Neural cell (in vitro differentiated cells): ENCODE data around the gene CDC42BPB. TPM values are rescaled to one million over a fixed set of nuclear protein-coding genes. Genes with fewer than 3 reads are reported as not detected.
"Not testable (repeated sequence)": the region's sequence is repeated elsewhere in the genome, so short reads cannot be mapped to it uniquely, and the experiment has no call there.

Experiments used
- H2AFZ ChIP-seq: fragments of 200-600, 300-800 bp; sonication (generic), shearing (Covaris generic); 2 replicates; pipeline ENCODE4 v1.6.0; 2014; ENCODE audit warnings: low read depth, mild to moderate bottlenecking, antibody characterized with exemption, low read length, moderate library complexity
- H3F3A ChIP-seq: fragments of 200-600 bp; shearing (Covaris generic); 2 replicates; pipeline ENCODE4 v1.6.1; 2016; ENCODE audit warnings: mild to moderate bottlenecking, moderate library complexity, mixed read lengths, antibody characterized with exemption, low read length; ENCODE audit not compliant: insufficient read depth, poor library complexity, severe bottlenecking
- H3K27ac ChIP-seq: fragments of 200-600, 300-800 bp; sonication (generic), shearing (Covaris generic); 2 replicates; pipeline ENCODE4 v1.5.1; 2014; ENCODE audit warnings: mild to moderate bottlenecking, low read length, moderate library complexity
- H3K27me3 ChIP-seq: fragments of 300-800, 200-600 bp; sonication (generic), shearing (Covaris generic); 2 replicates; pipeline ENCODE4 v1.6.0; 2014; ENCODE audit warnings: mild to moderate bottlenecking, low read depth, low read length, moderate library complexity; ENCODE audit not compliant: insufficient read depth
- H3K36me3 ChIP-seq: fragments of 300-800, 200-600 bp; sonication (generic), shearing (Covaris generic); 2 replicates; pipeline ENCODE4 v1.5.1; 2014; ENCODE audit warnings: mild to moderate bottlenecking, antibody characterized with exemption, low read length, moderate library complexity; ENCODE audit not compliant: insufficient read depth
- H3K4me2 ChIP-seq: fragments of 300-800, 200-600 bp; sonication (generic), shearing (Covaris generic); 2 replicates; pipeline ENCODE4 v1.6.0; 2014; ENCODE audit warnings: mild to moderate bottlenecking, low read length
- H3K4me3 ChIP-seq: fragments of 300-800, 200-600 bp; sonication (generic), shearing (Covaris generic); 2 replicates; pipeline ENCODE4 v1.5.1; 2014; ENCODE audit warnings: mild to moderate bottlenecking, low read length, moderate library complexity
- H3K79me2 ChIP-seq: fragments of 200-600 bp; shearing (Covaris generic); replicated peaks from 2 replicates; pipeline ENCODE4 v1.6.0; 2014; ENCODE audit warnings: mild to moderate bottlenecking, low read length, moderate library complexity; ENCODE audit not compliant: insufficient read depth
- H3K9ac ChIP-seq: fragments of 300-800, 200-600 bp; sonication (generic), shearing (Covaris generic); 2 replicates; pipeline ENCODE4 v1.6.1; 2016; ENCODE audit warnings: mild to moderate bottlenecking, low read length, mixed read lengths
- H3K9me2 ChIP-seq: fragments of 200-600 bp; shearing (Covaris generic); 2 replicates; pipeline ENCODE4 v1.6.1; 2016; ENCODE audit warnings: mild to moderate bottlenecking, low read length, mixed read lengths; ENCODE audit not compliant: insufficient read depth
- H3K9me3 ChIP-seq: fragments of 200-600, 300-800 bp; sonication (generic), shearing (Covaris generic); 2 replicates; pipeline ENCODE4 v1.6.1; 2016; ENCODE audit warnings: mild to moderate bottlenecking, mixed run types, low read length, moderate library complexity, mixed read lengths
- H4K20me1 ChIP-seq: fragments of 200-600 bp; shearing (Covaris generic); 2 replicates; pipeline ENCODE4 v1.6.1; 2016; ENCODE audit warnings: mild to moderate bottlenecking, mixed run types; ENCODE audit not compliant: insufficient read depth
- EP300 ChIP-seq: fragments of 450-650 bp; conservative IDR thresholded peaks from 2 replicates; pipeline ENCODE4 v1.6.1; 2014; ENCODE audit warnings: antibody characterized with exemption, mild to moderate bottlenecking, moderate library complexity; ENCODE audit not compliant: poor library complexity, severe bottlenecking
- EZH2 ChIP-seq: fragments of 200-600, 300-800 bp; shearing (Covaris generic), sonication (generic); IDR thresholded peaks from 2 replicates; pipeline ENCODE4 v1.6.1; 2014; ENCODE audit warnings: antibody characterized with exemption, low read length, borderline replicate concordance, mild to moderate bottlenecking; ENCODE audit not compliant: insufficient read depth, poor library complexity, severe bottlenecking
- MXI1 ChIP-seq: fragments of 450-650 bp; conservative IDR thresholded peaks from 2 replicates; pipeline ENCODE4 v1.6.1; 2014; ENCODE audit warnings: antibody characterized with exemption, mild to moderate bottlenecking; ENCODE audit not compliant: poor library complexity, severe bottlenecking
- POLR2AphosphoS5 ChIP-seq: IDR thresholded peaks from 2 replicates; pipeline ENCODE4 v1.6.1; 2012
- RAD21 ChIP-seq: fragments of 450-650 bp; conservative IDR thresholded peaks from 2 replicates; pipeline ENCODE4 v1.6.1; 2014; ENCODE audit warnings: antibody characterized with exemption, mild to moderate bottlenecking, moderate library complexity
- SMC3 ChIP-seq: fragments of 450-650 bp; conservative IDR thresholded peaks from 2 replicates; pipeline ENCODE4 v1.6.1; 2014; ENCODE audit warnings: antibody characterized with exemption, mild to moderate bottlenecking, moderate library complexity; ENCODE audit not compliant: poor library complexity
- TAF1 ChIP-seq: IDR thresholded peaks from 2 replicates; pipeline ENCODE4 v1.6.1; 2012; ENCODE audit warnings: low read depth
- polyA plus RNA-seq: library from polyadenylated mRNA; depleted of rRNA; stranded (reverse); fragments of >200 nt; gene quantifications from 2 replicates; pipeline ENCODE4 v1.2.3, GENCODE V29; 2014
- TF ChIP-seq, protein P1 (sequence below): IDR thresholded peaks from 2 replicates; pipeline ENCODE4 v1.6.1; 2012; ENCODE audit warnings: borderline replicate concordance

The CDC42BPB gene
- polyA plus RNA-seq, 1 donor from 2014 or later: 43.8 TPM

GRCh38 chr14:103026988-103027387 lies 30.4 kb downstream of the CDC42BPB start:
- H3K27ac ChIP-seq: no peak overlapping the region
- no peaks in the 10 kb centered on the region for H4K20me1 ChIP-seq
- H3K4me2 ChIP-seq: no peak overlapping the region
- peaks cover 13% of the 10 kb centered on the region for H3K79me2 ChIP-seq
- H3F3A ChIP-seq: no peaks in the 10 kb centered on the region
- H3K9me3 ChIP-seq: no peaks in the 10 kb centered on the region
- no peak overlapping the region for H3K4me3 ChIP-seq
- H3K9ac ChIP-seq: no peak overlapping the region
- H3K27me3 ChIP-seq: no peaks in the 10 kb centered on the region
- TF ChIP-seq, protein P1, sequence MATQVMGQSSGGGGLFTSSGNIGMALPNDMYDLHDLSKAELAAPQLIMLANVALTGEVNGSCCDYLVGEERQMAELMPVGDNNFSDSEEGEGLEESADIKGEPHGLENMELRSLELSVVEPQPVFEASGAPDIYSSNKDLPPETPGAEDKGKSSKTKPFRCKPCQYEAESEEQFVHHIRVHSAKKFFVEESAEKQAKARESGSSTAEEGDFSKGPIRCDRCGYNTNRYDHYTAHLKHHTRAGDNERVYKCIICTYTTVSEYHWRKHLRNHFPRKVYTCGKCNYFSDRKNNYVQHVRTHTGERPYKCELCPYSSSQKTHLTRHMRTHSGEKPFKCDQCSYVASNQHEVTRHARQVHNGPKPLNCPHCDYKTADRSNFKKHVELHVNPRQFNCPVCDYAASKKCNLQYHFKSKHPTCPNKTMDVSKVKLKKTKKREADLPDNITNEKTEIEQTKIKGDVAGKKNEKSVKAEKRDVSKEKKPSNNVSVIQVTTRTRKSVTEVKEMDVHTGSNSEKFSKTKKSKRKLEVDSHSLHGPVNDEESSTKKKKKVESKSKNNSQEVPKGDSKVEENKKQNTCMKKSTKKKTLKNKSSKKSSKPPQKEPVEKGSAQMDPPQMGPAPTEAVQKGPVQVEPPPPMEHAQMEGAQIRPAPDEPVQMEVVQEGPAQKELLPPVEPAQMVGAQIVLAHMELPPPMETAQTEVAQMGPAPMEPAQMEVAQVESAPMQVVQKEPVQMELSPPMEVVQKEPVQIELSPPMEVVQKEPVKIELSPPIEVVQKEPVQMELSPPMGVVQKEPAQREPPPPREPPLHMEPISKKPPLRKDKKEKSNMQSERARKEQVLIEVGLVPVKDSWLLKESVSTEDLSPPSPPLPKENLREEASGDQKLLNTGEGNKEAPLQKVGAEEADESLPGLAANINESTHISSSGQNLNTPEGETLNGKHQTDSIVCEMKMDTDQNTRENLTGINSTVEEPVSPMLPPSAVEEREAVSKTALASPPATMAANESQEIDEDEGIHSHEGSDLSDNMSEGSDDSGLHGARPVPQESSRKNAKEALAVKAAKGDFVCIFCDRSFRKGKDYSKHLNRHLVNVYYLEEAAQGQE: no peak
- TF ChIP-seq SMC3 (no peak), MXI1 (no peak), POLR2AphosphoS5 (no peak), RAD21 (no peak), EP300 (no peak), TAF1 (no peak), EZH2 (no peak)
- H2AFZ ChIP-seq: no peak overlapping the region
- H3K36me3 ChIP-seq: no peaks in the 10 kb centered on the region
- no peaks in the 10 kb centered on the region for H3K9me2 ChIP-seq

GRCh38 chr14:103026196-103026595 lies 31.2 kb downstream of the CDC42BPB start:
- H3F3A ChIP-seq, H3K9me3 ChIP-seq, H3K9me2 ChIP-seq, H4K20me1 ChIP-seq, H3K9ac ChIP-seq, H3K4me3 ChIP-seq, H2AFZ ChIP-seq, H3K36me3 ChIP-seq, H3K27me3 ChIP-seq, H3K27ac ChIP-seq, H3K4me2 ChIP-seq: not testable (repeated sequence)
- H3K79me2 ChIP-seq: peaks cover 13% of the 10 kb centered on the region

GRCh38 chr14:103023881-103024473 lies 33.4 kb downstream of the CDC42BPB start:
- Histone ChIP-seq H3K9ac (no peak overlapping the region), H3K9me2 (no peaks in the 10 kb centered on the region), H3K4me3 (no peak overlapping the region), H3K36me3 (no peaks in the 10 kb centered on the region), H4K20me1 (no peaks in the 10 kb centered on the region), H2AFZ (no peak overlapping the region), H3K4me2 (no peak overlapping the region), H3K27me3 (no peaks in the 10 kb centered on the region), H3K27ac (no peak overlapping the region), H3K9me3 (no peaks in the 10 kb centered on the region), H3F3A (no peaks in the 10 kb centered on the region), H3K79me2 (peaks cover 18% of the 10 kb centered on the region)
- no peak for TF ChIP-seq MXI1
- TF ChIP-seq TAF1: no peak
- TF ChIP-seq EZH2: no peak
